ENCODE data around the gene LHPP. TPM values are rescaled to one million over a fixed set of nuclear protein-coding genes. Genes with fewer than 3 reads are reported as not detected.

Gene LHPP
- total and polyA plus RNA-seq, 10 donors: 16.8 to 36.8 (median 23.5) TPM

- H3K4me1 ChIP-seq: peaks cover 12 to 99% (median 53%) of the 10 kb centered on the region in 6 donors
- intact Hi-C loops (cut with DNase I; ENCODE audit: low total_unique reads): loop anchor here (10.0 kb wide), 1 partner anchor 72 kb away; no protein-coding TSS in a partner anchor
- no peak for TF ChIP-seq POLR2AphosphoS5 (IDR thresholded peaks at IDR 0.05)
- no peak for TF ChIP-seq CTCF (IDR thresholded peaks at IDR 0.05 in 8 of 11, conservative IDR thresholded peaks at IDR 0.05 in 3 of 11)
- TF ChIP-seq POLR2A (IDR thresholded peaks at IDR 0.05): no peak
These were observed 80.7 kb downstream of the LHPP start for GRCh38 chr10:124542336-124542735.

GRCh38 chr10:124543146-124543545 is 81.5 kb downstream of the LHPP start:
- Histone ChIP-seq H3K9me3 (no peaks in the 10 kb centered on the region), H3K4me1 (peaks cover 12 to 99% (median 58%) of the 10 kb centered on the region in 6 donors), H3K36me3 (no peaks in the 10 kb centered on the region), H3K27ac (no peak overlapping the region), H3K4me3 (no peak overlapping the region), H3K27me3 (replicated peaks in 1 of 7) (no peaks in the 10 kb centered on the region)
- intact Hi-C loops (cut with DNase I; ENCODE audit: low total_unique reads): loop anchor here (10.0 kb wide), 1 partner anchor 72 kb away; no protein-coding TSS in a partner anchor
- TF ChIP-seq CTCF (IDR thresholded peaks at IDR 0.05 in 8 of 11, conservative IDR thresholded peaks at IDR 0.05 in 3 of 11): no peak
- no peak for TF ChIP-seq POLR2A (IDR thresholded peaks at IDR 0.05)
- TF ChIP-seq POLR2AphosphoS5 (IDR thresholded peaks at IDR 0.05): no peak
- DNase-seq: no peak
- 75 to 92% (median 87%) methylated on average over 10 to 13 of the region's 13 CpGs for WGBS, 5 donors

More at GRCh38 chr10:124542336-124542735, 80.7 kb downstream of the LHPP start:
- Histone ChIP-seq H3K9me3 (no peaks in the 10 kb centered on the region), H3K27me3 (replicated peaks in 1 of 7) (no peaks in the 10 kb centered on the region), H3K36me3 (no peaks in the 10 kb centered on the region), H3K4me3 (no peak overlapping the region), H3K27ac (no peak overlapping the region)
- DNase-seq: no peak
- 74 to 100% (median 98%) methylated on average over 1 to 3 of the region's 3 CpGs for WGBS, 5 donors

DNA sequence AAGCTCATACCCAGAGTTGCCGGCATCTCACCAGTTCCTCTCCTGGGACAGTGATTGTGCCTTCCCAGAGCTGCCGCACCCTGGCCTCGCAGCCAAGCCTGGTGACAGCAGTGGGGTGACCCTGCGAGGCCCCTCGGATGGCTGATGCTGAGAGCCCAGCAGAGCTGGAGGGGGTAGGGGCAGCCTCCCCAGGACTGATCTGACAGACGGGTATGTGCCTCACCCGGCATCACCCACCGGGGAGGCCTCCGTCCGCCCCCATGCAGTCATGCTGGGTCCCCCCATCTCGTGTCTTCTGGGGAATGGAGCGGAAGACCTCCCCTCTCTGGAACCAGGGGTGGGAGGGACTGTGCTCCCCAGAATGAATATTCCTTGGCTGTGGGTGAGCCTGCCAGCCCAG is 82.3 kb downstream of the LHPP start:
- WGBS, 5 donors: 84 to 93% (median 84%) methylated on average over 9 to 12 of the region's 12 CpGs
- peaks cover 12 to 99% (median 54%) of the 10 kb centered on the region in 6 donors for H3K4me1 ChIP-seq
- TF ChIP-seq POLR2A (IDR thresholded peaks at IDR 0.05): no peak
- no peak for TF ChIP-seq POLR2AphosphoS5 (IDR thresholded peaks at IDR 0.05)
- TF ChIP-seq CTCF (IDR thresholded peaks at IDR 0.05 in 8 of 11, conservative IDR thresholded peaks at IDR 0.05 in 3 of 11): no peak
- DNase-seq: no peak
- H3K4me3 ChIP-seq: no peak overlapping the region
- intact Hi-C loops (cut with DNase I; ENCODE audit: low total_unique reads): loop anchor here (10.0 kb wide), 1 partner anchor 71 kb away; no protein-coding TSS in a partner anchor
- H3K27me3 ChIP-seq (replicated peaks in 1 of 7): no peaks in the 10 kb centered on the region
- no peaks in the 10 kb centered on the region for H3K36me3 ChIP-seq
- H3K9me3 ChIP-seq: no peaks in the 10 kb centered on the region
- peak overlapping the region in 3 of 8 donors; percentile 7 to 58 (median 51) for H3K27ac ChIP-seq

- peak in 1 of 3 donors; percentile 42 for TF ChIP-seq POLR2AphosphoS5 (IDR thresholded peaks at IDR 0.05)
- no peak for TF ChIP-seq POLR2A (IDR thresholded peaks at IDR 0.05)
- no peaks in the 10 kb centered on the region for H3K27me3 ChIP-seq (replicated peaks in 1 of 7)
- no peak overlapping the region for H3K4me3 ChIP-seq
- H3K36me3 ChIP-seq: no peaks in the 10 kb centered on the region
- peak overlapping the region in 4 of 8 donors; percentile 7 to 58 (median 30) for H3K27ac ChIP-seq
- peaks cover 12 to 99% (median 47%) of the 10 kb centered on the region in 6 donors for H3K4me1 ChIP-seq
- no peaks in the 10 kb centered on the region for H3K9me3 ChIP-seq
- no peak for DNase-seq
- WGBS, 5 donors: 49 to 80% (median 64%) methylated on average over 14 to 16 of the region's 16 CpGs
- intact Hi-C loops (cut with DNase I; ENCODE audit: low total_unique reads): loop anchor here (10.0 kb wide), 1 partner anchor 70 kb away; no protein-coding TSS in a partner anchor
These were observed 83.1 kb downstream of the LHPP start for GRCh38 chr10:124544711-124545110.

Data from spleen (tissue), 11 donors.